GM23338 (cell line): ENCODE data around the gene OPN1MW. TPM values are rescaled to one million over a fixed set of nuclear protein-coding genes. Genes with fewer than 3 reads are reported as not detected.

Experiments used
- ATAC-seq: fragments of 200-7000 bp; cut with Tn5 transposase; 3 replicates; pipeline ENCODE4 v1.9.1; 2020
- DNase-seq: peaks from one replicate; pipeline ENCODE4 v3.0.0-alpha.2; 2015; ENCODE audit warnings: low spot score
- H2AFZ ChIP-seq: fragments of 200-600 bp; sonication (generic); 2 replicates; pipeline ENCODE4 v1.8.0; 2016; ENCODE audit warnings: antibody characterized with exemption, mild to moderate bottlenecking, moderate library complexity
- H3F3A ChIP-seq: fragments of 200-600 bp; sonication (generic); replicated peaks from 2 replicates; pipeline ENCODE4 v1.8.0; 2017; ENCODE audit warnings: antibody characterized with exemption, mixed run types, low read depth
- H3K27ac ChIP-seq: fragments of 200-600 bp; sonication (generic); 2 replicates; pipeline ENCODE4 v1.6.1; 2016; ENCODE audit warnings: low read depth
- H3K27me3 ChIP-seq: fragments of 200-600 bp; sonication (generic); 2 replicates; pipeline ENCODE4 v1.8.0; 2016; ENCODE audit warnings: mild to moderate bottlenecking, mixed run types, moderate library complexity; ENCODE audit not compliant: insufficient read depth
- H3K36me3 ChIP-seq: fragments of 200-600 bp; sonication (generic); 2 replicates; pipeline ENCODE4 v1.8.0; 2016; ENCODE audit warnings: mild to moderate bottlenecking; ENCODE audit not compliant: insufficient read depth
- H3K4me1 ChIP-seq: fragments of 200-600 bp; sonication (generic); 2 replicates; pipeline ENCODE4 v1.8.0; 2016; ENCODE audit warnings: mild to moderate bottlenecking, moderate library complexity; ENCODE audit not compliant: insufficient read depth
- H3K4me2 ChIP-seq: fragments of 200-600 bp; sonication (generic); 2 replicates; pipeline ENCODE4 v1.7.1; 2017; ENCODE audit warnings: mixed run types
- H3K4me3 ChIP-seq: fragments of 200-600 bp; sonication (generic); 2 replicates; pipeline ENCODE4 v1.6.1; 2016; ENCODE audit warnings: mixed run types
- H3K79me2 ChIP-seq: fragments of 200-600 bp; sonication (generic); replicated peaks from 2 replicates; pipeline ENCODE4 v1.8.0; 2017; ENCODE audit warnings: mild to moderate bottlenecking; ENCODE audit not compliant: insufficient read depth
- H3K9me2 ChIP-seq: fragments of 200-600 bp; sonication (generic); 2 replicates; pipeline ENCODE4 v1.8.0; 2017; ENCODE audit not compliant: insufficient read depth
- H4K20me1 ChIP-seq: fragments of 200-600 bp; sonication (generic); replicated peaks from 2 replicates; pipeline ENCODE4 v1.8.0; 2017; ENCODE audit warnings: mild to moderate bottlenecking; ENCODE audit not compliant: insufficient read depth
- H3K27ac Mint-ChIP-seq: 2 replicates; pipeline ENCODE4 v1.8.0; 2020; ENCODE audit warnings: inconsistent platforms, mild to moderate bottlenecking, moderate library complexity, mixed read lengths
- H3K27me3 Mint-ChIP-seq: 3 replicates; pipeline ENCODE4 v1.8.0; 2022; ENCODE audit warnings: low read depth, mild to moderate bottlenecking, moderate library complexity, mixed read lengths, inconsistent platforms; ENCODE audit not compliant: insufficient read depth, poor library complexity
- H3K36me3 Mint-ChIP-seq: 3 replicates; pipeline ENCODE4 v1.8.0; 2021; ENCODE audit warnings: low read depth, mild to moderate bottlenecking, inconsistent platforms, moderate library complexity, mixed read lengths
- H3K4me1 Mint-ChIP-seq: 3 replicates; pipeline ENCODE4 v1.8.0; 2020; ENCODE audit warnings: mild to moderate bottlenecking, inconsistent platforms, mixed read lengths
- H3K4me3 Mint-ChIP-seq: 3 replicates; pipeline ENCODE4 v1.8.0; 2021; ENCODE audit warnings: moderate library complexity, mild to moderate bottlenecking, inconsistent platforms, mixed read lengths
- H3K9me3 Mint-ChIP-seq: 3 replicates; pipeline ENCODE4 v1.8.0; 2020; ENCODE audit warnings: moderate library complexity, mild to moderate bottlenecking, inconsistent platforms, mixed read lengths
- CREB1 ChIP-seq: fragments of 250-450 bp; sonication (Bioruptor Pico); IDR thresholded peaks from 2 replicates; pipeline ENCODE4 v1.5.0; 2020; ENCODE audit warnings: low read depth, mild to moderate bottlenecking, moderate library complexity
- CTCF ChIP-seq, 2 experiments: fragments of 200-600 bp in 1 of 2; sonication (generic) in 1 of 2; conservative IDR thresholded peaks; 2 replicates each; pipeline versions ENCODE4 v1.5.1 to v1.6.1; 2016 to 2017; ENCODE audit warnings: antibody characterized with exemption in 2 of 2, low read depth in 2 of 2, mild to moderate bottlenecking in 2 of 2, moderate library complexity in 1 of 2
- EZH2 ChIP-seq: fragments of 200-600 bp; sonication (generic); IDR thresholded peaks from one replicate; pipeline ENCODE4 v1.8.0; 2017; ENCODE audit warnings: antibody characterized with exemption, mild to moderate bottlenecking, low read depth; ENCODE audit not compliant: unreplicated experiment
- EZH2phosphoT487 ChIP-seq: fragments of 200-600 bp; sonication (generic); IDR thresholded peaks from one replicate; pipeline ENCODE4 v1.8.1; 2018; ENCODE audit warnings: antibody characterized with exemption; ENCODE audit not compliant: unreplicated experiment
- NANOG ChIP-seq: IDR thresholded peaks from 2 replicates; pipeline ENCODE4 v1.6.1; 2016; ENCODE audit warnings: antibody characterized with exemption, borderline replicate concordance
- POLR2AphosphoS5 ChIP-seq: IDR thresholded peaks from 2 replicates; pipeline ENCODE4 v1.6.1; 2016; ENCODE audit warnings: antibody characterized with exemption, low read depth
- STAT1 ChIP-seq: IDR thresholded peaks from one replicate; pipeline ENCODE4 v1.6.1; 2016; ENCODE audit warnings: antibody characterized with exemption; ENCODE audit not compliant: unreplicated experiment
- ZNF114 ChIP-seq: fragments of 250-450 bp; sonication (Bioruptor Pico); IDR thresholded peaks from 2 replicates; pipeline ENCODE4 v1.5.0; 2020; ENCODE audit warnings: mild to moderate bottlenecking, moderate library complexity
- ZNF331 ChIP-seq: fragments of 250-450 bp; sonication (Bioruptor Pico); IDR thresholded peaks from 2 replicates; pipeline ENCODE4 v1.5.0; 2020; ENCODE audit warnings: low read depth, mild to moderate bottlenecking, moderate library complexity
- ZNF462 ChIP-seq: fragments of 250-450 bp; sonication (Bioruptor Pico); IDR thresholded peaks from 2 replicates; pipeline ENCODE4 v1.5.0; 2020; ENCODE audit warnings: mild to moderate bottlenecking, moderate library complexity
- polyA plus RNA-seq: library from polyadenylated mRNA; unstranded; fragments of >200 nt; fragmentation: Nextera tagmentation; extraction: Ambion mirVana; gene quantifications from 2 replicates; pipeline ENCODE4 v1.2.1, GENCODE V29; 2016
- total RNA-seq: library from RNA; depleted of rRNA; stranded (reverse); fragments of >200 nt; shearing (Covaris generic); gene quantifications from 2 replicates; pipeline ENCODE4 v1.2.3, GENCODE V29; 2014

Gene OPN1MW
- total and polyA plus RNA-seq, 2 experiments from 2014 or later = not detected

GRCh38 chrX:154136627-154137161 lies 45.7 kb upstream of the OPN1MW start:
- ATAC-seq = peak; percentile 99
- H3K9me2 ChIP-seq = no peaks in the 10 kb centered on the region
- no peaks in the 10 kb centered on the region for H3K79me2 ChIP-seq
- Mint-ChIP-seq H3K27ac (no peak overlapping the region), H3K36me3 (no peaks in the 10 kb centered on the region), H3K9me3 (no peaks in the 10 kb centered on the region; the same call in 2 of the 3 replicates), H3K4me1 (peaks cover 3% of the 10 kb centered on the region; the same call in 2 of the 3 replicates), H3K4me3 (peak overlapping the region; percentile 62; the same call in 2 of the 3 replicates), H3K27me3 (peaks cover 7% of the 10 kb centered on the region)
- TF ChIP-seq ZNF114 (CRISPR knock-in tag) = no peak
- TF ChIP-seq CTCF (conservative IDR thresholded peaks at IDR 0.05; ENCODE audit: low read depth in 2 of 2) = peak; percentile 49 to 63
- H4K20me1 ChIP-seq = no peaks in the 10 kb centered on the region
- no peaks in the 10 kb centered on the region for H3K36me3 ChIP-seq
- no peaks in the 10 kb centered on the region for H3F3A ChIP-seq
- H3K4me2 ChIP-seq = peak overlapping the region; percentile 60; the same call in 1 of the 2 replicates
- no peak overlapping the region for H3K27ac ChIP-seq
- peak; percentile 81 for DNase-seq
- H3K4me3 ChIP-seq = peak overlapping the region; percentile 44; the same call in 1 of the 2 replicates
- H2AFZ ChIP-seq = no peak overlapping the region
- no peaks in the 10 kb centered on the region for H3K27me3 ChIP-seq
- no peaks in the 10 kb centered on the region for H3K4me1 ChIP-seq

- H3K36me3 Mint-ChIP-seq = no peaks in the 10 kb centered on the region
- no peak overlapping the region for H3K4me3 Mint-ChIP-seq
- H3K27ac Mint-ChIP-seq = no peak overlapping the region
- TF ChIP-seq ZNF462 (CRISPR knock-in tag) (no peak), NANOG (no peak), ZNF114 (CRISPR knock-in tag) (no peak), CTCF (conservative IDR thresholded peaks at IDR 0.05; ENCODE audit: low read depth in 2 of 2) (no peak), STAT1 (no peak), POLR2AphosphoS5 (no peak), EZH2 (no peak), CREB1 (CRISPR knock-in tag) (no peak), EZH2phosphoT487 (no peak), ZNF331 (CRISPR knock-in tag) (no peak)
Measured at GRCh38 chrX:154138857-154139256, 43.5 kb upstream of the OPN1MW start.

More at GRCh38 chrX:154138857-154139256, 43.5 kb upstream of the OPN1MW start:
- H3K27me3 ChIP-seq = no peaks in the 10 kb centered on the region
- no peak overlapping the region for H3K4me2 ChIP-seq
- H3K36me3 ChIP-seq = no peaks in the 10 kb centered on the region
- DNase-seq = no peak
- no peaks in the 10 kb centered on the region for H3F3A ChIP-seq
- H2AFZ ChIP-seq = no peak overlapping the region
- peaks cover 7% of the 10 kb centered on the region for H3K27me3 Mint-ChIP-seq
- H3K9me3 Mint-ChIP-seq = no peaks in the 10 kb centered on the region; the same call in 2 of the 3 replicates
- H3K27ac ChIP-seq = no peak overlapping the region
- H4K20me1 ChIP-seq = no peaks in the 10 kb centered on the region
- H3K4me3 ChIP-seq = no peak overlapping the region
- H3K79me2 ChIP-seq = no peaks in the 10 kb centered on the region
- H3K4me1 ChIP-seq = no peaks in the 10 kb centered on the region
- ATAC-seq = no peak
- H3K9me2 ChIP-seq = no peaks in the 10 kb centered on the region
- H3K4me1 Mint-ChIP-seq = peaks cover 3% of the 10 kb centered on the region; the same call in 2 of the 3 replicates
